Liver (tissue), 2 donors: ENCODE results near the gene UBASH3A.

Source experiments
- TF ChIP-seq, protein P1 (sequence below): fragments of 150-350 bp; IDR thresholded peaks from 2 replicates; pipeline ENCODE4 v1.5.1; 2017; ENCODE audit warnings: improper control_type of control experiment, low read depth, low read length; ENCODE audit not compliant: missing input control
- TF ChIP-seq, protein P2 (sequence below): IDR thresholded peaks from 2 replicates; pipeline ENCODE4 v1.6.1; 2016; ENCODE audit warnings: antibody characterized with exemption, mild to moderate bottlenecking
- TF ChIP-seq, protein P3 (sequence below): IDR thresholded peaks from 2 replicates; pipeline ENCODE4 v1.6.1; 2016; ENCODE audit warnings: antibody characterized with exemption
- donor health status: healthy.

DNA sequence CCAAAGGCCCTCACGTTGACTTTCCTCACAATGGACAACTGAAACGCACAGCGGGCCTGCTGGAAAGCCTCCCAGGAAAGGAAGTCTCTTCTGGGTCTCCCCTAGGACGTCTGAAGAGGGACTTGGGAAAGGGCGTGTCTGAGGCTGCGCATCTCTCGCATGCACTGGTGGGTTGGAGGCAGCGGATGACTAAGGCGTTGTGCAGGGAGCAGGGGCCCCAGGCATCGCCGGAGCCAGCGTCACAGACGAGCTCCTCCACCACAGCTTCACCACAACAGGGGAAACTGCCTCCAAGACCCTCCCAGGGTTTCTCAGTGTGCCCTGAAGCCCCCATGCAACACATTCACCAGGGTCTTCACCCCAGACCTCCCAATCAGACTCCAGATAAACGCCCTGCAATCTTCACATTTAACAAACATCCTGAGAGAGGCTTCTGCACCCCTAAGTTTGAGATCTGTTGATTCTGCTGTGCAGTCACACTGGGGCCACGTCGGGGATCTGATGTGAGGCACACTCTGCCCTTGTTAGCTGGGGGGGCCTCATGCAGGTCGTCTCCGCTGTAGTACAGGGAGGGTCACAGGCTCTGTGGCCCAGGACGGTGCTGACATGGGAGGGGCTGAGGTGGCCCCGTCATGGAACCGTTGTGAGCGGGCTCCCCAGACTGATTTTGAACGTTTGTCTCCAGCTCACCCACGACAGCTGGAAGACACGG lies 30.4 kb upstream of the UBASH3A start:
- TF ChIP-seq, protein P1, sequence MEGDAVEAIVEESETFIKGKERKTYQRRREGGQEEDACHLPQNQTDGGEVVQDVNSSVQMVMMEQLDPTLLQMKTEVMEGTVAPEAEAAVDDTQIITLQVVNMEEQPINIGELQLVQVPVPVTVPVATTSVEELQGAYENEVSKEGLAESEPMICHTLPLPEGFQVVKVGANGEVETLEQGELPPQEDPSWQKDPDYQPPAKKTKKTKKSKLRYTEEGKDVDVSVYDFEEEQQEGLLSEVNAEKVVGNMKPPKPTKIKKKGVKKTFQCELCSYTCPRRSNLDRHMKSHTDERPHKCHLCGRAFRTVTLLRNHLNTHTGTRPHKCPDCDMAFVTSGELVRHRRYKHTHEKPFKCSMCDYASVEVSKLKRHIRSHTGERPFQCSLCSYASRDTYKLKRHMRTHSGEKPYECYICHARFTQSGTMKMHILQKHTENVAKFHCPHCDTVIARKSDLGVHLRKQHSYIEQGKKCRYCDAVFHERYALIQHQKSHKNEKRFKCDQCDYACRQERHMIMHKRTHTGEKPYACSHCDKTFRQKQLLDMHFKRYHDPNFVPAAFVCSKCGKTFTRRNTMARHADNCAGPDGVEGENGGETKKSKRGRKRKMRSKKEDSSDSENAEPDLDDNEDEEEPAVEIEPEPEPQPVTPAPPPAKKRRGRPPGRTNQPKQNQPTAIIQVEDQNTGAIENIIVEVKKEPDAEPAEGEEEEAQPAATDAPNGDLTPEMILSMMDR: no peak
- TF ChIP-seq, protein P2, sequence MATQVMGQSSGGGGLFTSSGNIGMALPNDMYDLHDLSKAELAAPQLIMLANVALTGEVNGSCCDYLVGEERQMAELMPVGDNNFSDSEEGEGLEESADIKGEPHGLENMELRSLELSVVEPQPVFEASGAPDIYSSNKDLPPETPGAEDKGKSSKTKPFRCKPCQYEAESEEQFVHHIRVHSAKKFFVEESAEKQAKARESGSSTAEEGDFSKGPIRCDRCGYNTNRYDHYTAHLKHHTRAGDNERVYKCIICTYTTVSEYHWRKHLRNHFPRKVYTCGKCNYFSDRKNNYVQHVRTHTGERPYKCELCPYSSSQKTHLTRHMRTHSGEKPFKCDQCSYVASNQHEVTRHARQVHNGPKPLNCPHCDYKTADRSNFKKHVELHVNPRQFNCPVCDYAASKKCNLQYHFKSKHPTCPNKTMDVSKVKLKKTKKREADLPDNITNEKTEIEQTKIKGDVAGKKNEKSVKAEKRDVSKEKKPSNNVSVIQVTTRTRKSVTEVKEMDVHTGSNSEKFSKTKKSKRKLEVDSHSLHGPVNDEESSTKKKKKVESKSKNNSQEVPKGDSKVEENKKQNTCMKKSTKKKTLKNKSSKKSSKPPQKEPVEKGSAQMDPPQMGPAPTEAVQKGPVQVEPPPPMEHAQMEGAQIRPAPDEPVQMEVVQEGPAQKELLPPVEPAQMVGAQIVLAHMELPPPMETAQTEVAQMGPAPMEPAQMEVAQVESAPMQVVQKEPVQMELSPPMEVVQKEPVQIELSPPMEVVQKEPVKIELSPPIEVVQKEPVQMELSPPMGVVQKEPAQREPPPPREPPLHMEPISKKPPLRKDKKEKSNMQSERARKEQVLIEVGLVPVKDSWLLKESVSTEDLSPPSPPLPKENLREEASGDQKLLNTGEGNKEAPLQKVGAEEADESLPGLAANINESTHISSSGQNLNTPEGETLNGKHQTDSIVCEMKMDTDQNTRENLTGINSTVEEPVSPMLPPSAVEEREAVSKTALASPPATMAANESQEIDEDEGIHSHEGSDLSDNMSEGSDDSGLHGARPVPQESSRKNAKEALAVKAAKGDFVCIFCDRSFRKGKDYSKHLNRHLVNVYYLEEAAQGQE: no peak
- TF ChIP-seq, protein P3, sequence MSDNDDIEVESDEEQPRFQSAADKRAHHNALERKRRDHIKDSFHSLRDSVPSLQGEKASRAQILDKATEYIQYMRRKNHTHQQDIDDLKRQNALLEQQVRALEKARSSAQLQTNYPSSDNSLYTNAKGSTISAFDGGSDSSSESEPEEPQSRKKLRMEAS: no peak
